ENCODE measurements around the gene LAGE3. TPM values are rescaled to one million over a fixed set of nuclear protein-coding genes. Genes with fewer than 3 reads are reported as not detected.
A peak's percentile ranks its signal among the peaks of the same experiment; 100 is the strongest.

The LAGE3 gene
- total and polyA plus RNA-seq, 2 of the 8 experiments (the other 6 are each of a cell fraction or from before 2014, with no cell fraction given), result 44.5 to 102 TPM

DNA sequence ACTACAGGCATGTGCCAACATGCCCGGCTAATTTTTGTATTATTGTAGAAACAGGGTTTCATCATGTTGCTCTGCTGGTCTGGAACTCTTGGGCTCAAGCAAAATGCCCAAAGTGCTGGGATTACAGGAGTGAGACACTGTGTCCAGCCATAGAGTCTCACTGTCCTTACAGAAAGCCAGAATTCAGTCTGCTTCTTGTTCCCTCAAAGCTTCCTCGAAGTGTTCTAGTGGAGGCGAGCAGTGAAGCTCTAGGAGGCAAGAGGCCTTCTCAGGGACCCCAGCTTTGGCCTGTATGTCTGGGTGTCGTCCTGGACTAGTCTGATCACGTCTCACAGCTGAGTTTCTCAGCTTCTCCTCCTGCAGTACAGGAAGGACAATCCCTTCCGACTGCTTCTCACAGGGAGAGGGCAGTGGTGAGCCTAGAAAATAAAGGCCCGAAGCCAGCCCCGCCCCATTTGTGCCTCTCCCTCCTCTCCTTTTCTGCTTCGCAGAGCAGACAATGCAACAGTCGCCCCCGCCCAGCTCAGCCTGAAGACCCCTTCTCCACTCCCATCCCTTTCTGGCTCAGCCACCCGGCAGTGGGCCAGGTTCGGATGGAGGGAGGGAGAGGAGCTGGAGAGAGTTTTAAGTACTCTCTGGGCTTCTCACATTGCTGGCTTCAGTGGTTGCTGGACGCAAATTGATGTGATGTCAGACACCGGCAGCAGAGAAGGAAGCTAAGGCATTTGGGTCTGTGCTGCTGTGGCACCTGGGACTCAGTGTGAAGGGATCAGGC lies 48.0 kb upstream of the LAGE3 start (continued):
- TF ChIP-seq RAD21 (IDR thresholded peaks at IDR 0.05 in 1 of 2, conservative IDR thresholded peaks at IDR 0.05 in 1 of 2; ENCODE audit: low read depth in 2 of 2, low read length in 2 of 2), result peak; percentile 10 to 34; a peak in 1 of 4 replicates
- peak in 1 of 2 experiments; percentile 23; a peak in 1 of 3 replicates for TF ChIP-seq POLR2A (IDR thresholded peaks at IDR 0.05; ENCODE audit: control extremely low read depth in 1 of 2, low read depth in 2 of 2, low read length in 2 of 2)
